HEK293T (cell line): Measurements from ENCODE around the gene MICALL2.

Experiments
- FOXA1 ChIP-seq: fragments of 450-650 bp; IDR thresholded peaks from 2 replicates; pipeline ENCODE4 v1.6.1; 2016; ENCODE audit warnings: mild to moderate bottlenecking
- FOXK2 ChIP-seq: fragments of 450-650 bp; IDR thresholded peaks from 2 replicates; pipeline ENCODE4 v1.6.1; 2016; ENCODE audit warnings: mild to moderate bottlenecking
- SP1 ChIP-seq: fragments of 450-650 bp; IDR thresholded peaks from 2 replicates; pipeline ENCODE4 v1.6.1; 2017
- SUZ12 ChIP-seq: fragments of 450-650 bp; IDR thresholded peaks from 2 replicates; pipeline ENCODE4 v1.6.1; 2016; ENCODE audit warnings: mild to moderate bottlenecking

DNA sequence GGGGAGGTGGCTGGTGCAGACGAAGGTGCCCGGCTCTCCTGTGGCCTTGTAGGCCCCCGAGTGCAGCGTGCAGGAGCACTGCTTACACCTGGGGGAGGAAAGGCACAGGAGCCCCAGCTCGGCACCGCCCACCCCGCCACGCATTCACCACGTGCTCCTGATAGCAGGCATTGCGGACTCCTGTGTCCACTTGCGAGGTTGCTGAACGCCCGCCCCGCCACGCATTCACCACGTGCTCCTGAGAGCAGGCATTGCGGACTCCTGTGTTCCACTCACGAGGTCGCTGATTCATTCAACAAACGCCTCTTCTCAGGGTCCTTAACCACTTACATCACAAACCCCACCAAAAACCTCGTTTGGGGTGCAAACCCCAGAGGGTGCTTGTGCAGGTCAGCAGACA is 13.9 kb downstream of the MICALL2 start:
- TF ChIP-seq SUZ12 (no peak), SP1 (no peak), FOXA1 (no peak), FOXK2 (no peak)
